K562 (cell line): ENCODE measurements around the gene ACRV1. TPM values are rescaled to one million over a fixed set of nuclear protein-coding genes. Genes with fewer than 3 reads are reported as not detected.
A peak's percentile ranks its signal among the peaks of the same experiment; 100 is the strongest.

Source experiments
- BRCA1 ChIP-seq, 2 experiments: fragments of 450-650 bp in 1 of 2; sonication (generic) in 1 of 2; formaldehyde crosslinking in 1 of 2; IDR thresholded peaks; 2 replicates each; pipeline versions ENCODE4 v1.5.0 to v1.6.1; 2017 to 2020; ENCODE audit warnings: mild to moderate bottlenecking in 1 of 2, missing genetic modification reagents in 1 of 2
- CHCHD3 ChIP-seq: fragments of 250-450 bp; sonication (Bioruptor Pico); IDR thresholded peaks from 2 replicates; pipeline ENCODE4 v2.1.2; 2022; ENCODE audit warnings: mild to moderate bottlenecking
- CTCF ChIP-seq, 3 experiments: IDR thresholded peaks in 2 of 3; conservative IDR thresholded peaks in 1 of 3; 2 replicates each; pipeline ENCODE4 v1.5.1; 2011 to 2012; ENCODE audit warnings: low read length in 3 of 3, mild to moderate bottlenecking in 3 of 3, control low read depth in 2 of 3, improper control_type of control experiment in 1 of 3, inconsistent platforms in 1 of 3, low read depth in 1 of 3, mixed read lengths in 1 of 3, moderate library complexity in 1 of 3; ENCODE audit not compliant: insufficient read depth in 2 of 3
- CXXC5 ChIP-seq: fragments of 250-450 bp; sonication (Bioruptor Pico); IDR thresholded peaks from 2 replicates; pipeline ENCODE4 v1.8.0; 2022; ENCODE audit warnings: inconsistent platforms, mild to moderate bottlenecking, moderate library complexity
- FOXP1 ChIP-seq: sonication (generic); formaldehyde crosslinking; IDR thresholded peaks from 2 replicates; pipeline ENCODE4 v1.8.0; 2022; ENCODE audit warnings: mild to moderate bottlenecking, missing genetic modification reagents
- HIVEP1 ChIP-seq: fragments of 250-450 bp; sonication (Bioruptor Pico); IDR thresholded peaks from 2 replicates; pipeline ENCODE4 v1.4.0; 2020; ENCODE audit warnings: mild to moderate bottlenecking
- HMGN3 ChIP-seq: IDR thresholded peaks from 2 replicates; pipeline ENCODE4 v1.6.1; 2011; ENCODE audit warnings: borderline replicate concordance, low read depth, mild to moderate bottlenecking, mixed read lengths, low read length; ENCODE audit not compliant: insufficient read length; ENCODE audit errors: extremely low read depth
- PREB ChIP-seq: sonication (generic); formaldehyde crosslinking; IDR thresholded peaks from 2 replicates; pipeline ENCODE4 v1.8.1; 2023; ENCODE audit warnings: mild to moderate bottlenecking, missing genetic modification reagents
- SMARCE1 ChIP-seq: fragments of 450-650 bp; IDR thresholded peaks from 2 replicates; pipeline ENCODE4 v1.7.1; 2016; ENCODE audit warnings: mild to moderate bottlenecking
- TEAD4 ChIP-seq, 2 experiments: sonication (generic) in 1 of 2; formaldehyde crosslinking in 1 of 2; IDR thresholded peaks; 2 replicates each; pipeline versions ENCODE4 v1.6.1 to v1.8.0; 2012 to 2022; ENCODE audit warnings: borderline replicate concordance in 1 of 2, inconsistent platforms in 1 of 2, low read length in 1 of 2, mild to moderate bottlenecking in 1 of 2, missing genetic modification reagents in 1 of 2
- THRAP3 ChIP-seq: fragments of 450-650 bp; IDR thresholded peaks from 2 replicates; pipeline ENCODE4 v1.6.1; 2016; ENCODE audit warnings: mild to moderate bottlenecking, inconsistent platforms, borderline replicate concordance
- ZBTB40 ChIP-seq, 2 experiments: fragments of 450-650 bp in 1 of 2; sonication (generic) in 1 of 2; formaldehyde crosslinking in 1 of 2; IDR thresholded peaks; 2 replicates each; pipeline versions ENCODE4 v1.7.1 to v1.9.0; 2016 to 2022; ENCODE audit warnings: inconsistent platforms in 1 of 2, mild to moderate bottlenecking in 1 of 2, missing genetic modification reagents in 1 of 2
- ZFP1 ChIP-seq: fragments of 450-650 bp; formaldehyde crosslinking; IDR thresholded peaks from 2 replicates; pipeline ENCODE4 v1.4.0; 2020; ENCODE audit warnings: mild to moderate bottlenecking, mixed read lengths
- ZNF121 ChIP-seq: sonication (generic); formaldehyde crosslinking; conservative IDR thresholded peaks from 2 replicates; pipeline ENCODE4 v1.8.0; 2022; ENCODE audit warnings: missing genetic modification reagents
- ZSCAN29 ChIP-seq: fragments of 450-650 bp; IDR thresholded peaks from 2 replicates; pipeline ENCODE4 v1.6.1; 2017
- ZZZ3 ChIP-seq: fragments of 450-650 bp; IDR thresholded peaks from 2 replicates; pipeline ENCODE4 v1.6.1; 2016; ENCODE audit warnings: antibody characterized with exemption, mild to moderate bottlenecking, moderate library complexity
- polyA plus RNA-seq, 8 experiments: library from polyadenylated mRNA; depleted of rRNA in 4 of 8; stranded (reverse) in 5 of 8; unstranded in 3 of 8; fragments of >200 nt; fragmentation: Nextera tagmentation in 2 of 8; fragmentation: Illumina TruSeq in 1 of 8; extraction: Ambion mirVana in 2 of 8; extraction: Trizol in 1 of 8; gene quantifications; 2 replicates each; pipeline versions ENCODE4 v1.2.1 to v1.2.3, GENCODE V29; 2011 to 2014; ENCODE audit warnings: inconsistent platforms in 1 of 8, missing spikeins in 1 of 8
- total RNA-seq, 7 experiments: library from RNA; depleted of rRNA in 6 of 7; stranded (reverse); fragments of >200 nt in 6 of 7; fragmentation: Illumina TruSeq in 2 of 7; extraction: Trizol in 2 of 7; gene quantifications; 2 replicates each; pipeline versions ENCODE4 v1.2.1 to v1.2.3, GENCODE V29; 2011 to 2021; ENCODE audit warnings: low replicate concordance in 1 of 7

The ACRV1 gene
- total and polyA plus RNA-seq, 9 of the 15 experiments (the other 6 are each of a cell fraction or from before 2014, with no cell fraction given) = 0.22 to 0.25 TPM; not detected in 7

DNA sequence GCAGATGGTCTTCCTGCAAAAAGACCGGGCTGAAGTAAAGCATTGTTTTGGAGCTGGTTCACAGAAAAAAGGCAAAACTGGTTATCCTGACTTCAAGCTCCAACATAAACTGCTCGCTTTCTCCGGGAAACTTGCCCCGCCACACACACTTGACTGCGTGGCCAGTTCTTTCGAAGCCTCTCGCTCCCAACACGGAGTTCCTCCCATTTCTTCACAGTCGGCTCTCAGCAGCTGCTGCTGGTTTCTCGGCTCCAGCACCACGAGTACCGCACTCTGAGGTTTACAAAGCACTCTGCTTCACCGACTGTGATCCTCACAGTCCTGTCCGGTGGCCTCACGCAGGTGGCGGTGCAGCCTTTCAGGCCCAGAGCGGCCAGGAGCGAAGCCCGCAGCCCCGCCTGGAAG is 55.4 kb downstream of the ACRV1 start (continued):
- TF ChIP-seq ZBTB40 (IDR thresholded peaks at IDR 0.05) (no peak), ZBTB40 (CRISPR knock-in tag; IDR thresholded peaks at IDR 0.05) (no peak), PREB (CRISPR knock-in tag) (no peak), ZZZ3 (no peak), TEAD4 (IDR thresholded peaks at IDR 0.05; ENCODE audit: low read length) (no peak), TEAD4 (CRISPR knock-in tag; IDR thresholded peaks at IDR 0.05; ENCODE audit: borderline replicate concordance) (no peak), SMARCE1 (0 out of 2 replicates have a peak, but pooled peaks have one; percentile 6), ZFP1 (CRISPR knock-in tag) (no peak), ZNF121 (no peak), CTCF (IDR thresholded peaks at IDR 0.05 in 2 of 3, conservative IDR thresholded peaks at IDR 0.05 in 1 of 3; ENCODE audit: insufficient read depth in 2 of 3, low read depth in 1 of 3, low read length in 3 of 3) (peak in 1 of 3 experiments; percentile 12; a peak in 2 of 6 replicates), CXXC5 (no peak), ZSCAN29 (peak; percentile 23; the same call in 1 of the 2 replicates), HIVEP1 (no peak), HMGN3 (no peak), FOXP1 (no peak), BRCA1 (IDR thresholded peaks at IDR 0.05) (no peak), BRCA1 (CRISPR knock-in tag; IDR thresholded peaks at IDR 0.05) (no peak), THRAP3 (no peak), CHCHD3 (CRISPR knock-in tag) (no peak)
